Right lobe of liver (tissue), 4 donors: ENCODE measurements around the gene TCEAL2.
"Not testable (repeated sequence)": the region's sequence is repeated elsewhere in the genome, so short reads cannot be mapped to it uniquely, and the experiment has no call there.

ENCODE experiments used
- CTCF ChIP-seq, 4 donors: fragments of 200-600 bp in 3 of 4; fragments of 450-650 bp in 1 of 4; IDR thresholded peaks; one replicate each; pipeline versions ENCODE4 v1.5.1 to v1.8.0; 2016 to 2022; ENCODE audit warnings: antibody characterized with exemption in 4 of 4, mild to moderate bottlenecking in 2 of 4
- POLR2A ChIP-seq: fragments of 450-650 bp; IDR thresholded peaks from one replicate; pipeline ENCODE4 v1.6.1; 2017; ENCODE audit warnings: antibody characterized with exemption, mild to moderate bottlenecking
- donor health status: DM: no; HTN: no; CAD: no.
- donor health status: DM: no; HTN: no; CAD: no.
- donor health status: DM: no; HTN: yes; CAD: no.

- not testable (repeated sequence) for TF ChIP-seq CTCF (IDR thresholded peaks at IDR 0.05); POLR2A
Observed at GRCh38 chrX:102125014-102125413, 465 bp upstream of the TCEAL2 start.
